Progenitor cell of endocrine pancreas (in vitro differentiated cells): Measurements from ENCODE around the gene NEURL1B. TPM values are rescaled to one million over a fixed set of nuclear protein-coding genes. Genes with fewer than 3 reads are reported as not detected.

Experiments used
- DNase-seq: peaks from one replicate; pipeline ENCODE4 v3.0.0; 2021; ENCODE audit warnings: low spot score; ENCODE audit not compliant: unreplicated experiment
- H3K27ac Mint-ChIP-seq: 2 replicates; pipeline ENCODE4 v1.8.0; 2021; ENCODE audit warnings: mild to moderate bottlenecking, moderate library complexity, mixed read lengths
- H3K27me3 Mint-ChIP-seq: 2 replicates; pipeline ENCODE4 v1.8.0; 2021; ENCODE audit warnings: mixed read lengths
- H3K36me3 Mint-ChIP-seq: 2 replicates; pipeline ENCODE4 v1.8.0; 2022; ENCODE audit warnings: mixed read lengths; ENCODE audit not compliant: insufficient read depth
- H3K4me1 Mint-ChIP-seq: 2 replicates; pipeline ENCODE4 v1.8.0; 2021; ENCODE audit warnings: low read depth, mixed read lengths
- H3K4me3 Mint-ChIP-seq: 2 replicates; pipeline ENCODE4 v1.8.0; 2021; ENCODE audit warnings: low read depth, mild to moderate bottlenecking, moderate library complexity, mixed read lengths
- H3K9me3 Mint-ChIP-seq: 2 replicates; pipeline ENCODE4 v1.8.0; 2021; ENCODE audit warnings: low read depth, mixed read lengths
- total RNA-seq: library from RNA; stranded (reverse); gene quantifications from 2 replicates; pipeline ENCODE4 v1.2.1, GENCODE V29; 2021
- TF ChIP-seq, protein P1 (sequence below): fragments of 200-600 bp; sonication (generic); IDR thresholded peaks from one replicate; pipeline ENCODE4 v1.5.0; 2021; ENCODE audit warnings: antibody characterized with exemption, mild to moderate bottlenecking; ENCODE audit not compliant: unreplicated experiment

The NEURL1B gene
- total RNA-seq, 1 donor from 2014 or later: 4.0 TPM

DNA sequence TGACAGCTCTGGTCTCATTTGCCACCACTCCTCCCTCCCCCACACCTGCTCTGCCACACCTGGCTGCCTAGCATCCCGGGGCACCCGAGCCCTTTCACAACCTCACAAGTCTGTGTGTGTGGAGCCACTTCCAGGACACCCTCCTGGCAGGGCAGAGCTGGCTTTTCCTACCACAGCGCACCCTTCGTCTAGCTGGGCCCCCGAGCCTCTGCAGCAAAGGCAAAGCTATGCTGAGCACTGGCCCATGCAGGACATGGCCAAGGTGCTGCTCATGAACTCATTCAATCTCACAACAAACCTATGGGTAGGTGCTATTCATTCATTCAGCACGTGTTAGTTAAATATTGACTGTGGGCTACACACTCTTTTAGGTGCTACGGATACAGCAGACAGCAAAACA, 86.5 kb downstream of the NEURL1B start:
- peak overlapping the region; percentile 35 for H3K27ac Mint-ChIP-seq
- no peak for DNase-seq
- peaks cover 24% of the 10 kb centered on the region for H3K4me1 Mint-ChIP-seq
- TF ChIP-seq, protein P1, sequence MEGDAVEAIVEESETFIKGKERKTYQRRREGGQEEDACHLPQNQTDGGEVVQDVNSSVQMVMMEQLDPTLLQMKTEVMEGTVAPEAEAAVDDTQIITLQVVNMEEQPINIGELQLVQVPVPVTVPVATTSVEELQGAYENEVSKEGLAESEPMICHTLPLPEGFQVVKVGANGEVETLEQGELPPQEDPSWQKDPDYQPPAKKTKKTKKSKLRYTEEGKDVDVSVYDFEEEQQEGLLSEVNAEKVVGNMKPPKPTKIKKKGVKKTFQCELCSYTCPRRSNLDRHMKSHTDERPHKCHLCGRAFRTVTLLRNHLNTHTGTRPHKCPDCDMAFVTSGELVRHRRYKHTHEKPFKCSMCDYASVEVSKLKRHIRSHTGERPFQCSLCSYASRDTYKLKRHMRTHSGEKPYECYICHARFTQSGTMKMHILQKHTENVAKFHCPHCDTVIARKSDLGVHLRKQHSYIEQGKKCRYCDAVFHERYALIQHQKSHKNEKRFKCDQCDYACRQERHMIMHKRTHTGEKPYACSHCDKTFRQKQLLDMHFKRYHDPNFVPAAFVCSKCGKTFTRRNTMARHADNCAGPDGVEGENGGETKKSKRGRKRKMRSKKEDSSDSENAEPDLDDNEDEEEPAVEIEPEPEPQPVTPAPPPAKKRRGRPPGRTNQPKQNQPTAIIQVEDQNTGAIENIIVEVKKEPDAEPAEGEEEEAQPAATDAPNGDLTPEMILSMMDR: no peak
- H3K36me3 Mint-ChIP-seq: no peaks in the 10 kb centered on the region
- H3K4me3 Mint-ChIP-seq: no peak overlapping the region
- H3K9me3 Mint-ChIP-seq: no peaks in the 10 kb centered on the region
- H3K27me3 Mint-ChIP-seq: peaks cover 8% of the 10 kb centered on the region

DNA sequence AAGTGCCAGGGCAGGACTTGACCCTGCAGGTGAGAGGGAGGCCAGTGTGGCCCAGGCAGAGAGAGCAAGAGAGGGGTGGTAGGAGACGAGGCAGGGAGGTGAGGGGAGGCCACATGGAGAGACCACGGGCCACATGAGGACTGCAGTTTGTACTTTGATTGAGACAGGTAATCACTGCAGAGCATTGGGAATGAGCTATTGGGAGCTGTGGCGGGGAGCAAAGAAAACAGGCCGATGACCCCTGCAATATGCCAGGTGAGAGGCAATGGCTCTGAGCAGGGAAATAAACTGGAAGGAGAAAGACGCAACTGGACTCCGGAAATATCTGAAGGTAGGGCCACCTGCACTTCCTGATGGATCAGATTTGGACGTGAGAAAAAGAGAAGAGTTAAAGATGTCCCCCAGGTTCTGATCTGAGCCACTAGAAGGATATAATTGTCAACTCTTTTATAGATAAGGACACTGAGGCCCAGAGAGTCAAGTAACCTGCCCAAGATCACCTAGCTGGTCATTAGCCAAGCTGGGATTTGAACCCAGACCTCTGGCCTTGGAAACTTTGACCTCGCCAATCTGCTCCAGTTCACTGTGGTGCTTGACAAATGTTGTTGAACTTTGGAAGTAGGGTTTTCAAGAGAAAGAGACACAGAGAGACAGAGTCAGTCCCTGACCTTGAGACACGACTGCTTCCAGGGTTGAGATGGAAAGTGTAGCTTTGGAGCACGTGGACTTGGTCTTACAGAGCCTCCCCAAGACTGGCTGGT, 87.6 kb downstream of the NEURL1B start:
- Mint-ChIP-seq H3K9me3 (no peaks in the 10 kb centered on the region), H3K4me3 (no peak overlapping the region), H3K27me3 (peaks cover 5% of the 10 kb centered on the region), H3K4me1 (peaks cover 25% of the 10 kb centered on the region), H3K36me3 (no peaks in the 10 kb centered on the region), H3K27ac (no peak overlapping the region)
- DNase-seq: no peak
- TF ChIP-seq, protein P1: no peak

DNA sequence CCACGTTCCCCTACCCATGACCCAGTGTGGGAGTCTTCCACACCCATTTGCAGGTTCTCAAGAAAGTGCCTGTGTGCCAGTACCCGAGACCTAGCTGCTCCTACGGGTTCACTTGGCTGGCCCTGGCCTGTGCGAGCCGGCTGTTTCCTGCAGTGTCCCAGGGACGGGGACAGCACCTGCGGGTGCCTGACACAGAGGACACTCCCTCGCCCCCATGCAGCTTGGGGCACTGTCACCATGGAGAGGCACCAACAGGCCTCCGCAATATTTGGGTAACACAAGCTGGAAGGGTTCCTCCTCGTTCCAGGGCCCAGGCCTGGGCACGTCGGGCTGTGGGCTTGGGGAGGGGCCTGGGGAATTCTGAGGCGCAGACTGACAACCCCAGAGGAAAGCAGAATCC, 88.5 kb downstream of the NEURL1B start:
- Mint-ChIP-seq H3K27ac (no peak overlapping the region), H3K9me3 (no peaks in the 10 kb centered on the region), H3K36me3 (no peaks in the 10 kb centered on the region), H3K27me3 (peaks cover 5% of the 10 kb centered on the region), H3K4me1 (peaks cover 23% of the 10 kb centered on the region), H3K4me3 (no peak overlapping the region)
- no peak for DNase-seq
- TF ChIP-seq, protein P1: no peak

DNA sequence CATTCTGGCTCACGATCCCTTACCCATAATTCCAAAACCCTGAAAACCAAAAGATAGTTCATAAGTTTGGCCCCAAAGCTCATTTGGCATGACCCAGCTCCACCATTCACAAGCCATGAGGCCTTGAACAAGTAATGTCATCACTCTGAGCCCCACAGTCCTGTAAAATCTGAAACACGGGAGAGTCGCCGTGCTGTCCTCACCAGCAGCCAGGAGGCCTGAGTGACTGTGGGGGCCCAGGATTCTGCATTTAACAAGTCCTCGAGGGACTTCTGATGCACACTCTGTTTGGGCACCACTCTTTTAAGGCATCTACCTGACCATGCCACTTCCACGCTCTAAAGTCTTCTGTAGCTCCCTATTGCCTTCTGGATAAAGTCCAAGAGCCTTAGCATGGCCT, 89.2 kb downstream of the NEURL1B start:
- peaks cover 21% of the 10 kb centered on the region for H3K4me1 Mint-ChIP-seq
- H3K36me3 Mint-ChIP-seq: no peaks in the 10 kb centered on the region
- no peak overlapping the region for H3K27ac Mint-ChIP-seq
- H3K4me3 Mint-ChIP-seq: no peak overlapping the region
- TF ChIP-seq, protein P1: no peak
- no peaks in the 10 kb centered on the region for H3K9me3 Mint-ChIP-seq
- DNase-seq: no peak
- H3K27me3 Mint-ChIP-seq: peaks cover 5% of the 10 kb centered on the region

DNA sequence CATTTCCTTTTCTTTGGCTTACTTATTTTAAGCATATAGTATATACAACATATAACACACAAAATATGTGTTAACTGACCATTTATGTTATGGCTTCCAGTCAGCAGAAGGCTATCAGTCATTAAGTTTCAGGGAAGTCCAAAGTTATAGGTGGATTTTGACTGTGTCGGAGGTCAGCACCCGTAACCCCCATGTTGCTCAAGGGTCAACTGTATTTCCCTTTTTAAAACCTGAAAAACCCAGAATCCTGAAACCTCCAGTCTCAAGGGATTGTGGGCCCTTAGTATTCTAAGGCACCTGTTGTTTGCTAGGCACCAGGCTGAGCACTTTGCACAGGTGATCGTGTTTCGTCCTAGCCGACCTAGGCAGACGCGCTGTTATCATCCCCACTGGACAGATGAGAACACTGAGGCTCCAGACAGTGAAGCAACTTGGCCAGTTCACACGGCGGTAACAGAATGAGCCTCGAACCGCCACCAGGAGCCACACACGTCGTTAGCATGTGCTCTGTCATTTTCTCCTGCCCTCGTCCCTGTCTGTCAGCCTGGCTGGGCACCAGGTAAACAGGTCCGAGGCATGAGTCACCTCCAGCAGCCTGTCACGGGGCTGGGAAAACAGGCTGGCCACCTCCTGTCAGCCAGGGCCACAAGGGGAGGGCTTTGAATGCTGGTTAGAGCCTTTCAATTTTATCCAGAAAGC, 90.1 kb downstream of the NEURL1B start:
- Mint-ChIP-seq H3K36me3 (no peaks in the 10 kb centered on the region), H3K4me3 (no peak overlapping the region), H3K27me3 (peaks cover 5% of the 10 kb centered on the region), H3K27ac (no peak overlapping the region), H3K9me3 (no peaks in the 10 kb centered on the region), H3K4me1 (peaks cover 17% of the 10 kb centered on the region)
- TF ChIP-seq, protein P1: no peak
- no peak for DNase-seq
